Activated naive CD4-positive, alpha-beta T cell treated with anti-CD3 and anti-CD28 coated beads, Interleukin-2, amount 10 ng/mL, durations not matched to agents 7 days and 5 days (primary cell): ENCODE data around the gene GRK4.

Experiments used
- CTCF ChIA-PET: fragments of 350-600 bp; sonication (Branson Sonifier 250); formaldehyde crosslinking; loops from one replicate; lab custom pipeline; 2021; ENCODE audit warnings: antibody characterized with exemption; lab: Charles Lee
- DNase-seq: peaks from one replicate; pipeline ENCODE4 v3.0.0-alpha.2; 2020
- H3K27ac Mint-ChIP-seq: one replicate; pipeline ENCODE4 v1.8.0; 2021; ENCODE audit warnings: mild to moderate bottlenecking, moderate library complexity, mixed read lengths
- H3K27me3 Mint-ChIP-seq: one replicate; pipeline ENCODE4 v1.8.0; 2021; ENCODE audit warnings: mild to moderate bottlenecking, mixed read lengths
- H3K36me3 Mint-ChIP-seq: one replicate; pipeline ENCODE4 v1.8.0; 2021; ENCODE audit warnings: mixed read lengths
- H3K4me1 Mint-ChIP-seq: one replicate; pipeline ENCODE4 v1.8.0; 2021; ENCODE audit warnings: mixed read lengths
- H3K4me3 Mint-ChIP-seq: one replicate; pipeline ENCODE4 v1.8.0; 2021; ENCODE audit warnings: mild to moderate bottlenecking, moderate library complexity, mixed read lengths
- H3K9me3 Mint-ChIP-seq: one replicate; pipeline ENCODE4 v1.8.0; 2021; ENCODE audit warnings: mixed read lengths

Gene GRK4

DNA sequence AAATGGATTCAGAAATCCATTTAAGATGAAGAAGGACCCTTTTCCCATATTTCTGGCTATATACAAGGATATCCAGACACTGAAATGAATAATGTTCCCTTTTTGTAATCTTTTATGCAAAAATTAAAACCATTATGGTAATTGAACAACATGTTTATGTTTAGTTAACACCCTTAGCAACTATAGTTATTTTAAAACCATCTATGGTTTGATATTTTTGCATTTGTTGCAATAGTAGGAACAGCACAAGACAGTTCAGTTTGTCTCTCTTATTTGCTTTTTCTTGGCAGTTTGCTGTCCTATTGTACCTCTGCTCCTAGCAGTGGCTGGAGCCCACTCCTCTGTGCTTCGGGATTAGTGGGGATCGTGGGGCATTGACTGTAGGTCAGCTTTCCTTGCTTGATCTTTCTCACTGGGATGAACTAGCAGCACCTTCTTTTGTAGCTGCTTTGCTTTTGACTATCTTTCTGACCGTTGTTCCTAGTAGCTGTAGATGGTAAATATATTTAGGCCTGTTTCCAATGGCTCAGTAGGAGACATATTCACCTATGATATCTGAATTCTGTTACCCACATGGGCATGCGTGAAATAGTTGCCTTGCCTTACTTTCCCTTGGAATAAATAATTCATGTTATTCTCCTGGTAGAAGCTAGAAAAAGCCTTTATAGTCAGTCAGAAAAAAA is 123.9 kb downstream of the GRK4 start:
- DNase-seq = no peak
- H3K36me3 Mint-ChIP-seq = peaks cover 34% of the 10 kb centered on the region
- H3K9me3 Mint-ChIP-seq = no peaks in the 10 kb centered on the region
- peaks cover 40% of the 10 kb centered on the region for H3K4me1 Mint-ChIP-seq
- H3K4me3 Mint-ChIP-seq = no peak overlapping the region
- CTCF ChIA-PET = interaction anchor here (0.8 kb wide), 1 partner anchor 34 kb away, joined by 3 read pairs; no protein-coding TSS in a partner anchor
- H3K27ac Mint-ChIP-seq = no peak overlapping the region
- no peaks in the 10 kb centered on the region for H3K27me3 Mint-ChIP-seq
